ENCODE results near the gene ZNF791.
"Not testable (repeated sequence)": the region's sequence is repeated elsewhere in the genome, so short reads cannot be mapped to it uniquely, and the experiment has no call there.

Gene ZNF791

GRCh38 chr19:12610540-12611360, at the start of gene ZNF791, which contains the start of gene ZNF490:
ZNF791 (plus strand) TSS chr19:12610920; CDS start chr19:12611080, 160 bp downstream.
ZNF490 (minus strand) TSS chr19:12610813; CDS start chr19:12610680, 133 bp downstream.
- DNase-seq = peak; percentile 95

GRCh38 chr19:12564016-12564664, 46.6 kb upstream of the ZNF791 start:
- peak; percentile 59 for DNase-seq

GRCh38 chr19:12566380-12566779, 44.3 kb upstream of the ZNF791 start:
- DNase-seq = not testable (repeated sequence)

GRCh38 chr19:12567951-12568350, 42.8 kb upstream of the ZNF791 start:
- no peak for DNase-seq

GRCh38 chr19:12574036-12574435, 36.7 kb upstream of the ZNF791 start:
- DNase-seq = no peak

GRCh38 chr19:12578641-12579040, 32.1 kb upstream of the ZNF791 start:
- no peak for DNase-seq

- DNase-seq = no peak
Measured at GRCh38 chr19:12580180-12580694, 30.5 kb upstream of the ZNF791 start.

GRCh38 chr19:12581100-12581499, 29.6 kb upstream of the ZNF791 start:
- DNase-seq = no peak

GRCh38 chr19:12596485-12596884, 14.2 kb upstream of the ZNF791 start:
- no peak for DNase-seq

GRCh38 chr19:12596927-12597548, 13.7 kb upstream of the ZNF791 start:
- no peak for DNase-seq

- DNase-seq = no peak
Measured at GRCh38 chr19:12597594-12597993, 13.1 kb upstream of the ZNF791 start.

GRCh38 chr19:12603714-12604113, 7.0 kb upstream of the ZNF791 start:
- no peak for DNase-seq

GRCh38 chr19:12606796-12607195, 3.9 kb upstream of the ZNF791 start:
- DNase-seq = no peak

GRCh38 chr19:12607631-12608030, 3.1 kb upstream of the ZNF791 start:
- no peak for DNase-seq

- DNase-seq = peak; percentile 45
Measured at GRCh38 chr19:12611361-12611699, 610 bp downstream of the ZNF791 start.

- no peak for DNase-seq
Measured at GRCh38 chr19:12617646-12618045, 6.9 kb downstream of the ZNF791 start.

GRCh38 chr19:12621253-12622024, 10.7 kb downstream of the ZNF791 start:
- DNase-seq = not testable (repeated sequence)

GRCh38 chr19:12623361-12624031, 12.8 kb downstream of the ZNF791 start:
- no peak for DNase-seq

GRCh38 chr19:12626958-12627357, 16.2 kb downstream of the ZNF791 start:
- DNase-seq = no peak

GRCh38 chr19:12628040-12629022, 17.6 kb downstream of the ZNF791 start:
- no peak for DNase-seq

- DNase-seq = no peak
Measured at GRCh38 chr19:12629215-12629614, 18.5 kb downstream of the ZNF791 start.

All from NCI-H446 treated with DMSO at 0.1 percent for 48 hours (cell line).